H1 (cell line): ENCODE data around the gene SSUH2. TPM values are rescaled to one million over a fixed set of nuclear protein-coding genes. Genes with fewer than 3 reads are reported as not detected.

Experiments used
- BACH1 ChIP-seq: IDR thresholded peaks from 2 replicates; pipeline ENCODE4 v1.6.1; 2012; ENCODE audit warnings: low read length, improper control_type of control experiment
- RNF2 ChIP-seq: fragments of 200-900, 300-1000 bp; sonication (generic); IDR thresholded peaks from 2 replicates; pipeline ENCODE4 v1.7.1; 2016; ENCODE audit warnings: borderline replicate concordance, low read depth, mild to moderate bottlenecking, antibody characterized with exemption, low read length; ENCODE audit not compliant: poor library complexity, severe bottlenecking; ENCODE audit errors: missing control alignments
- TEAD4 ChIP-seq: IDR thresholded peaks from 2 replicates; pipeline ENCODE4 v1.6.1; 2012; ENCODE audit warnings: low read depth, low read length, inconsistent platforms, mixed read lengths
- polyA plus RNA-seq, 7 experiments: library from polyadenylated mRNA; depleted of rRNA in 3 of 7; stranded (reverse) in 5 of 7; unstranded in 2 of 7; fragments of >200 nt in 5 of 7; fragments of 200-250 nt in 2 of 7; gene quantifications; 1 replicate in 5 of 7; 2 replicates in 1 of 7; 4 replicates in 1 of 7; pipeline versions ENCODE4 v1.2.1 to v1.2.3, GENCODE V29; 2011 to 2013; ENCODE audit warnings: missing spikeins in 2 of 7, mixed read lengths in 2 of 7
- total RNA-seq: library from RNA; stranded (reverse); fragmentation: NEBNext Ultra II Directional; extraction: Animal tissue kit (Norgen Biotek cat#: 25700); gene quantifications from 2 replicates; pipeline ENCODE4 v1.2.1, GENCODE V29; 2021

SSUH2 gene
- total and polyA plus RNA-seq, 2 of the 8 experiments (the other 6 are each of a cell fraction or from before 2014, with no cell fraction given) = 0.62 to 0.69 TPM

DNA sequence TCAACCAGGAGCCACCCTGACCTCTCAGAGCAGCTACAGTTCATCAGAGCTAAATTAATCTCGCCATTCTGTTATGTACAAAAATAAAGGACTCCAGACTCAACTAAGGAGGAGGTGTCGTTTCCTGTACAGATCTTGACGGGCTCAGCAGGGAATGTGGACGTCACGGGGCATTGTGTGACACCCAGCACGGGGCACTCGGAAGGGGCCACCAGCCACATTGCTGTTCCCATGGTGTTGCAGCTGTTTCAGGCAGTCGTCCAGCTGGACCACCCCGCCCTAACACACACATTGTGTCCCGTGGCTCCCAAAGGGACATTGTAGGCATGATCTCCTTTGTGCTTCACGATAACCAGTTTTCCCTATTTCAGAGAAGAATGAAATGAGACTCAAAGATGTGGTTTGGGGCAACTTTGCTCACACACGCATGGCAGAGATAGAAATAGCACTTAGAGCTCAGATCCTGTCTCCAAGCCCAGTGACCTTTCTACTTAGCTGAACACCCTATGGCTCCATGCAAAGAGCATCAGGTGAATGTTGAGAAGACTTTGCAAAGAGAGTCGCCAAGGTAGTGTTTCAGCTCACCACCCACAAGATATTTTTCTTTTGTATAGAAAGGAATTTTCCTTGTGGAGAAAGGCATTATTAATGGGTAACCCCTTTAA, 5.5 kb downstream of the SSUH2 start (continued):
- TF ChIP-seq TEAD4 (no peak), BACH1 (no peak), RNF2 (no peak)
- TF ChIP-seq, all 59 proteins: peak for 0
